ENCODE data around the gene TVP23A.
"Not testable (repeated sequence)": the region's sequence is repeated elsewhere in the genome, so short reads cannot be mapped to it uniquely, and the experiment has no call there.

Gene TVP23A

DNA sequence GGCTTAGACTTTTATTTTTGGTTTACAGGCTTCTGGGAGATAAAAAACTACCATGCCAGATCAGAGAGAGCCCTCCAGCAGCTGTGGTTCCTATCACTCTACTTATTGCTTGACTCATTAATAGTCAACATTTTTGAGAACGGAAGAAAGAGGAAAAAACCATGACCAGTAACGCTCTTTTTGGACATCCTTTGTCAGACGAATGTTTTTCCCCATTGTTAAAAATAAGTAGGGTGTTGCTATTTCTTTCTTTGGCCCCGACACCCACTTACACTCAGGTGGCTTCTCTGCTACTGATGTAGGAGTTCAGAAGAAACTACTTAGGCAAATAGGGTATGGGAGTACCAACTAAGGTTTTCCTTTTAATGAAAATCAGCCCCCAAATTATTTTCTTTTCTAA lies 27.5 kb downstream of the TVP23A start:
- no peak for DNase-seq (ENCODE audit: low read depth)

DNA sequence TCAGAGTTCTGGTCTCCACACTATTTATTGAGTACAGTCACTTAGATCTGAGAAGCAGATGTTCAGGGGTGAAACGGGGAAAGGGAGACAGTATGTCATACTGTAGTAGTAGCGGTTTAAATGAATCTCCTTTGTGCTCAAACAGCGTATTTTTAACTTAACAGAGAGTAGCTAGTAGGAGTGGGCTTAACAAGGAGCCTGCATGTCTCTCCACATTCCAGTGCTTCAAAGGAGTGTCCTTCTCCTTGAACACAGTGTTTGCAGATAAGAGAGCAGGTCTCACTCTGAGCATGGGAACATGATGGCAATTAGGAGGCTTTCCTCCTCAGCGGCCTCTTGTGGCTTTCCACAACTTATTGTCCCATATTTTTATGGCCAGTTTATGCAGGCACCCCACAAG lies 30.0 kb downstream of the TVP23A start:
- not testable (repeated sequence) for DNase-seq (ENCODE audit: low read depth)

DNA sequence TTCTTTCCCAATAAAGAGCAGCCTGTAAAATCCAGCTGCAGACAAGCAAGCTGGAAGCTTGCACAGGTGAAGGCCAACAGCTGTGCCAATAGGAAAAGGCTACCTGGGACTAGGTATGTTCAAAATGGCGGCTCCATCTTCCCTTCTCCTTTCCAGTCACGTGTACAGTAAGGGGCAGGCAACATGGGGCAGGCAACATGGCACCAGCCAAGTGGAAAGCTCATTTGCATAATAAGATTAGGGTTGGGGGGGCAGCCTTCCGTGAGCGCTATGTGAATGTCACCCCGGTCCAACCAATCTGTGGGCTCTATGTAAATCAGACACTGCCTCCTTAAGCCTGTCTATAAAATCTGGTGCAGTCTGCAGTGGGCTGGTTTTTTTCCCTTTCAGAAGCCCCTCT lies 31.3 kb downstream of the TVP23A start:
- no peak for DNase-seq (ENCODE audit: low read depth)

DNA sequence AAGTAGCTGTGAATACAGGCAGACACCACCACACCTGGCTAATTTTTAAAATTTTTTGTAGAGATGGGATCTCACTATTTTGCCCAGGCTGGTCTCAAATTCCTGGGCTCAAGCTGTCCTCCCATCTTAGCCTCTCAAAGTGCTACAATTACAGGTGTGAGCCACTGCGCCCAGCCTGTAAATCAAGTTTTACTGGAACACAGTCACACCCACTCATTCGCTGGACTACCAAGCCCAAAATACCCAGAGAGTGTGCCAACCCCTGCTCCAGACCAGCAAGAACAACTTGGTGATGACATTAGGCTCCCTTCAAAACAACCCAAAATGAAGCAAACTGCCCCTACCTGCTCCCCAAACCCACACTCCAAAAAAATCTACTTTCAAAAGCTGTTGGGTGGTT lies 36.0 kb downstream of the TVP23A start:
- DNase-seq (ENCODE audit: low read depth): no peak

DNA sequence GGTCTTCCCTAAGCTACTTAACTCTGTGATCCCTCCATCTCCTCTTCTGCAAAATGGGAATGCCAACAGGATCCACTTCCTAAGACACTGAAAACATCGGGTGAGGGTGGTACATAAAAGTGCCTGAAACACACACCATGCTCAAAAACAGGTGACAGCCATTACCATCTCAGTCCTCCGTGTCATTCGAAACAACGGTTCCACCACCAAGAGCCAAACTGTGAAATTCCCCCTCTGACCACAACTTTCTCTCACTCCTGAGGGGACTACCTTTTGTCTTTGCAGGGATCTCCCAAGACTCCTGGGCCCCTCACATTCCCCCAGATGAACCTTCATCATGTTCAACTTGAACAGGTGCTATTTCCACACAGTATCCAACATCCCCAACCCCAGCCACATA lies 38.0 kb downstream of the TVP23A start:
- no peak for DNase-seq (ENCODE audit: low read depth)

DNA sequence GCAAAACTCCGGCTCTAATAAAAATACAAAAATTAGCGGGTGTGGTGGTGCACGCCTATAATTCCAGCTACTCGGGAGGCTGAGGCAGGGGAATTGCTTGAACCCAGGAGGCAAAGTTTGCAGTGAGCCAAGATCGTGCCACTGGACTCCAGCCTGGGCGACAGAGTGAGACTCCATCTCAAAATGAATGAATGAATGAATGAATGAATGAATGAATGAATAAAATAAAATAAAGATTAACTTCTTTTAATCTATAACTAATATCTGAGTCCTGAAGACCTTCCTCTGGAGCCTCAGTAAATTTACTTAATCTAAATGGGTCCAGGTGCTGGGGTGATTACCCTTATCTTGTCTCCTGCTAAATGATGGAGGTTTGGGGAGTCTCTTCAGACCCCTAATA lies 38.7 kb downstream of the TVP23A start:
- not testable (repeated sequence) for DNase-seq (ENCODE audit: low read depth)

DNA sequence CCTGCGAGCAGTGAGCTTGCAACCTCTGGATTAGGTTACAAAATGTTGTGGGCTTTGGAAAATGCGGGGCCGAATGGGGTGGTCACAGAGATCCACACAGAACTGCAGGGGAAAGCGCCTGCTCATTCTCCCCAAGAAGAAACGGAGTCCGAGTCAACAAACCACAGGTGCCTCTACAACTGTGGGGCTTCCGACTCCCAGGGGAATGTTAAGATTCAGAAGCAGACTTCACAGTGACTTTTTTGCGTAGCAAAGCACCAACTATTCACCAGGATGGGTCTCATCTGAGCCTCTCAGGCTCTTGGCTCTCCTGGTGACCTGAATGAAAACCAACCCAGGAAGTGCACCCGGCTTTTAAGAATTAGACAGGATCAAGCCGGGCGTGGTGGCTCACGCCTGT lies 41.2 kb downstream of the TVP23A start:
- no peak for DNase-seq (ENCODE audit: low read depth)

DNA sequence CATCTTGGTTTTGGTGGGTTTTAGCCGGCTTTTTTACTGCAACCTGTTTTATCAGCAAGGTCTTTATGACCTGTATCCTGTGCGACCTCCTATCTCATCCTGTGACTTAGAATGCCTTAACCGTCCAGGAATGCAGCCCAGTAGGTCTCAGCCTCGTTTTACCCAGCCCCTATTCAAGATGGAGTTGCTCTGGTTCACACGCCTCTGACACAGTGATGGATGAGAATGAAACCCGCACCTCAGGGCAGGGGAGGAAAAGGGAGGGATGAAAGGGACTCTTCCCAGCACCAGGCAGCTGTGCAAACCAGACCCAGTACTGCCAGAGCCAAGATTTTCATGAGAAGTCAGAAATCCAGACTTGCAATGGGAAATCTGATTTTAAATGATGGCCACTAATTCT lies 41.7 kb downstream of the TVP23A start:
- DNase-seq (ENCODE audit: low read depth): not testable (repeated sequence)

DNA sequence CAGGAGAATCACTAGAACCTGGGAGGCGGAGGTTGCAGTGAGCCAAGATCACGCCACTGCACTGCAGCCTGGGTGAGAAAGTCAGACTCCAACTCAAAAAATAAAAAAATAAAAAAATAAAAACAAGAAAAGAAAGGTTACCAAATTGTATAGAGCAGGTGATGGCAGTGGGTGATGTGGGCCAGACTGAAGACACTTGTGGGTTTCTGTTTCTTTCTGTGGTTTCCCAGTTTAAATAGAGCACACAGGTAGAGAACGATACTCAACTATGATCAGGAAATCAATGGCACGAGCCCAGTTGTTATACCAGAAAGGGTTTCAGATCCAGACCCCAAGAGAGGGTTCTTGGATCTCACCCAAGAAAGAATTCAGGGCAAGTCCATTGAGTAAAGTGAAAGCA lies 42.3 kb downstream of the TVP23A start:
- no peak for DNase-seq (ENCODE audit: low read depth)

DNA sequence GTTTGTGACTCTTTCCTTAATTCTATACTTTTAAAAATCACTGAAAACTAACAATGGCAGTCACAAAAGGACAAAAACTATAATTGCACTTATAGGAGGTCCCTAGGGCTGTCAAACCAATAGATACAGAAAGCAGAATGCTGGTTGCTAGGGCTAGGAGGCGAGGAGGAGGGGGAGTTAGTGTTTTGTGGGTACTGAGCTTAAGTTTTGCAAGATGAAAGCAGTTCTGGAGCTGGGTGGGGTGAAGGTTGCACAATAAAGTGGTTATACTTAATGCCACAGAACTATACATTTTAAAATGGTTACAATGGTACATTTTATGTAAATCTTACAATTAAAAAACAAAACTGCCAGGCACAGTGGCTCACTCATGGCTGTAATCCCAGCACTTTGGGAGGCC lies 47.7 kb downstream of the TVP23A start:
- DNase-seq (ENCODE audit: low read depth): no peak

DNA sequence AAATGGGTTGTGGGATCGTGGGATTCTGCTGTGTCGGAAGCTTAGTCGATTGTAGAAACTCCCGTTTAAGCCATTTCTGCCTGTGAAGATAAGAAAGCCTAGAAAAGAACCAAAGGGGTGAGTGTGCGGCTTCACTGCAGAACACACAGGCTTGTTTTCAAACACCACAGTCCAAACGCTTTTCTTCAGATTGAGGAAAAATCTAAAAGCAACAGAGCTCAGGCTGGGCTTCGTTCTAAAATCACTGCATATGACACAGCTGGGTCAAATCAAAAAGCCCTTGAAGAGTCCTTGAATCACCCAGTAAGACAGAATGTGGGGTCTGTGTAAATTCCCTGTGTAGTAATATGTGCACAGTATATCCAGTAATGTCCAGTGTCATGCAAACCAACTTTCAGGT lies 49.2 kb downstream of the TVP23A start:
- no peak for DNase-seq (ENCODE audit: low read depth)

DNA sequence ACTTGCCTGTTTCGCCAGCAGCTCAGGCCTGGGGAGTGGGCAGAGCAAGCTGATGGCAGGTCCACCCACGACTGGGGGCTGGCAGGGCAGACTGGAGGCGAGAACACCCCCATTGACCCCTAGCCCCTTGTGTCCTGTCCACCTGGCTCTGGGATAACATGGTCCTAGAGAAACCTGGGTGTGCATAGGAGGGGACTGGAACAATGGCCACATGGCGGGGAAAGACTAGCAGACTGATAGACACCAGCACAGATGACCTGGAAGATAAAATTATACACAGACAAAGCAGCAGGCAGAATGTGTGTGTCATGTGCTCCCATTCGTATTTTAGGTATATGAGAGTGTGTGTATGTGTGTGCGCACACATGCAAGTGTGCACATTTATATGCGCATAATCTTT lies 51.5 kb downstream of the TVP23A start:
- DNase-seq (ENCODE audit: low read depth): no peak

DNA sequence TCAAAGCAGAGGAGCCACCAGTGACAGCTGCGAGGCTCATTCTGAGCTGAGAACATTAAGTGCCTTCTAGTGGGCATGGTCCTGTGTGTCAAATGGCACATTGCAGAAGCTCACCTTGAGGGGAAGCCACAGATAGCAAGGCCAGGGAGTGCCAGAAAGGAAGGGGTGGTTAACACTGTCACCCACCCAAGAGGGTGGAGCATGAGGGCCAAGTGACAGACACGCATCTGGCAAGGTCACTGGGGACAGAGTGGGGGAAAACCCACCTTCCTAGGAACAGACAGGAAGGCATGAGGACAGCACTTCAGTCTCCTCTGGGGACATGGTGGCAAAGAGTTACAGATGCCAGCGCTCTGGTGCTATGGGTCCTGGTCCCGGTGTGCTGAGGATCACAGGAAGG lies 52.8 kb downstream of the TVP23A start:
- DNase-seq (ENCODE audit: low read depth): no peak

DNA sequence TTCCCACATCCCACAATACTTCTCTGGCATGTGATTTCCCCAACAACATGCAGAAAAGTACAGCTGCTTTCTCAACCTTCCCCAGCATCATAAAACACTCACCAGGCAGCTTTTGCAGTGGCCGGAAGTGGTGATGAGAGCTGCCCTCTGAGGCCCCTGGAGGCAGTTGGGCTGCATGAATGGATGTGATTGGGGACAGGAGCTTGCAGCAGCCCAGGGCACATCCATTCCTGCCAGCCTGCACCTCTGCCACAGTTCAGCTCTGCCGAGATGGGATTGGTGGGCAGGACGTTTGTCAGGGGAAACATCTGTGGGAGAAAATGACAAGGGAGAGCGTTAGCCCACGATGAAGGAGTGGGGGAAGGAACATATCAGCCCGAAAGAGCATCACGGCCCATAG lies 55.1 kb downstream of the TVP23A start:
- DNase-seq (ENCODE audit: low read depth): no peak

DNA sequence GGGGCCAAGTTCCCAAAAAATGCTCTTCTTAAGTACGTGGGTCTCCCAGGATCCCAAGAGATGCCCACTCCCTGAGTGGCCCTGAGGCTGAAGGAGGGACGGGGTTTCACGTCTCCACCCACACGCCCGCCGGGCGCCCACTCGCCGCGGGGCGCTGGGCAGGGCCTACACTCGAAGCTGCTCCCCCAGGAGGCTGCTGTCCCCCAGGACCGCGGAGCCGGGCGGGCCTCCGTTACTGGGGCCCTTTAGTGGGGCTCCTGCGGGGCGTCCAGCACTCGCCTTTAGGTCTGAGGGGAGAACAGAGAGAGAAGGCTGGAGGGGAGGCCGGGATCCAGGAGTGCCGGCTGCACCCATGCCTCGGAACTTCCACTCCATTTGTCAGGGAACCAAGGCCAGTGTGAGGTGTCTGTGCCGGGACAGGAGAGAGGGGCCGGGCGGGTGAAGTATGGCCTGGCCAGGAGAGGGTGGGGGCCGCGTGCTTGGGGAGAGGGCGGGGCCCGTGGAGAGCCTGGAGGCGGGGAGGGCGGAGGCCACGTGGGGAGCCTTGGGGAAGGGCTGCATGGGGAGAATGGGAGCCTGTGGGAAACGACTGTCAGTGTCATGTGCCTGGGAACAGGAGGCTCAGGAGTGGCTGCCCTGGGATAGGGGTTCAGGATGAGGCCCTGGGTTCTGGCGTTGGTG lies 56.1 kb downstream of the TVP23A start:
- no peak for DNase-seq (ENCODE audit: low read depth)

DNA sequence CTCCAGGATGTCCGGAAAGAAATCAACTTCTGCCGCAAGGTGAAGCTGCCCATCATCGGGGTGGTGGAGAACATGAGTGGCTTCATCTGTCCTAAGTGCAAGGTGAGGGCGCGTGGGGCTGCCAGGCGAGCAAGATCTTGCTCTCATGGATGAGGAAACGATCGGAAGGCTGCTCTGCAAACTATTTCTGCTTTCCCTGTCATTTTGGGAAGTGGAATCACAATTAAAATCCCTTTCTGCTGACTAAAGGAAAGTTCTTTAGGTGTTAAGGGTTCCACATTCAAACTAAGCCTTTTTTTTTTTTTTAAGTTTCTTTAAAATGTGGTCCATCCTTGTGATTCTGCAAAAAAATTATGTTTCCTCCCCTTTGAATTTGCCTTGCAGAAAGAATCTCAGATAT lies 57.2 kb downstream of the TVP23A start:
- no peak for DNase-seq (ENCODE audit: low read depth)

DNA sequence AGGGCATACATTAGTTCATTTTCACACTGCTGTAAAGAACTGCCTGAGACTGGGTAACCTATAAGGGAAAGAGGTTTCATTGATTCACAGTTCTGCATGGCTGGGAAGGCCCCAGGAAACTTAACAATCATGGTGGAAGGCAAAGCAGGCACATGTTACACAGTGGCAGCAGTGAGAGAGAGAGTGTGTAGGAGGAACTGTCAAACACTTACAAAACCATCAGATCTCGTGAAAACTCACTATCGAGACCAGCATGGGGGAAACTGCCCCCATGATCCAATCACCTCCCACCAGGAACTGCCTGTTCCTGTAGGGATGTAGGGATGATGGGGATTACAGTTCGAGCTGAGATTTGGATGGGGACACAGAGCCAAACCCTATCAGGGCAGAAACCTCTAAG lies 57.7 kb downstream of the TVP23A start:
- DNase-seq (ENCODE audit: low read depth): no peak

DNA sequence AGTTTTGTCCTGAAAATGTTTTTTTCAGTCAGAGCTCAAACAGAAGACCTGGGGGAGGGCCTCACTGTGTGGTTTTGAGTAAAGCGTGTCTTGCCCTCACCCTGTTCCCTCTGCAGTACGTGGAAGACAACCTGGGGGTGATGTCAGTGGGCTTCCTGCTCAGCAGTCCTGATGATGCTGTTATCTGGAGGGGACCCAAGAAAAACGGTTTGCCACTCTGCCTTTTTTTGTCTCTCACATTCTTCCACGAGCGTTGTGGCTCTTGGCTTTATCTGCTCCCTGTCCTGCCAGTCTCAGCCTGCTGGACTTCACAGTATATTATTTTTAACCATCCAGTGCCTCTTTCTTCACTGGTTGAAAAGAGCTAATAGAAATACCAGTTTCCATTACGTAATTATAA lies 62.0 kb downstream of the TVP23A start:
- DNase-seq (ENCODE audit: low read depth): no peak

DNA sequence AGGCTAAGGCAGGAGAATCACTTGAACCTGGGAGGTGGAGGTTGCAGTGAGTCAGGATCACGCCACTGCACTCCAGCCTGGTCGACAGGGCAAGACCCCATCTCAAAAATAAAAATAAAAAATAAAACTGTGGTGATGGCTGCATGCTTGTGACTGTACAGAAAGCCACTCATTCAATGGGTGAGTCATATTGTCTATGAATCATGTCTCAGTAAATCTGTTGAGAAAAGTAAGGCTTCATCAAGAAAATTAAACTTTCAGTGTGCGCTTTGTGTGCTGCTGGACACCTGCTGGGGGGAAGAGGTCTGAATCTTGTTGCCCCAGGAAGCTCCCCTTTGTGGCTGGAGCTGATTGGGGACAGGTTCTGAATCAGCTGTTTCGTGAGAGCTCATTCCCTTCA lies 63.7 kb downstream of the TVP23A start:
- DNase-seq (ENCODE audit: low read depth): no peak

DNA sequence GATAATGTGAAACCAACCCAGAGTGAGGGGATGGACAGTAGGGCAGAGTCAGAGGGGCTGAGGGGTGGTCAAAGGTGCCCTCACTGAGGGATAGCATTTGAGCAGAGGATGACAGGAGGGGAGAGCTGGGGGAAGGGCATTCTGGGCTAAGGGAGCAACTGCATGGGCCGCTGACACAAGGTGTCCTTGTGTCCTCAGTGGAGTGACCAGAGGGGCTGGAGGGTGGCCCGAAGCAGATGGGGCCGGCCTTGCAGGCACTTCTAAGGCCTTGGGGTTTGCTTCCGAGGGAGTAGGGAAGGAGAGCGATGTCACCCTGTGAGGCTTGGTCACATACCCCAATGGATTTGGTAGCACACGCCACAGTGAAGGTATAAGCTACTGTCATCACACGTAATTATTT lies 64.9 kb downstream of the TVP23A start:
- DNase-seq (ENCODE audit: low read depth): no peak

DNA sequence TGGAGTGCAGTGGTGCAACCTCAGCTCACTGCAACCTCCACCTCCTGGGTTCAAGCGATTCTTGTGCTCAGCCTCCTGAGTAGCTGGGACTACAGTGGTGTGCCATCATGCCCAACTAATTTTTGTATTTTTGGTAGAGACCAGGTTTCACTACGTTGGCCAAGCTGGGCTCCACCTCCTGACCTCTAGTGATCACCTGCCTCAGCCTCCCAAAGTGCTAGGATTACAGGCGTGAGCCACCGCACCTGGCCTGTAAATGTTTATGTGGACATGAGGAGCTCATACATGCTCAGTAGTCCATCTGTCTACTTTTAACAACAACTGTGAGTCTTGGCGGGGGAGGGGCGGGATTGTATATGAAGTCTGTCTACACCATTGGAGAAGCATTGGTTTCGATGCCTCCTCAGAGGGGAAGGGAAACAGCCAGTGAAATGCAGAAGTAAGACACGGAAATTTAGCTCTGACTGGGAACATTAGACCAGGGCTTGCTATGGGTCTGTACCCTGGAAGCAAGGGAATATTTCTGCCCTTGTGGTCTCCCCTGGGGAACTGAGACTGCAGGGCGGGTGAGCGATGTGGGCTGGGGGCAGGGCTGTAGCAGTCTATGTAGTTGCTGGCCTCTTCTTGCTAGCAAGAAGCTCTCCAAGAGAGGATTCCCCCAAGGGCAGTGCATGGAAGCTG lies 65.6 kb downstream of the TVP23A start:
- DNase-seq (ENCODE audit: low read depth): no peak

DNA sequence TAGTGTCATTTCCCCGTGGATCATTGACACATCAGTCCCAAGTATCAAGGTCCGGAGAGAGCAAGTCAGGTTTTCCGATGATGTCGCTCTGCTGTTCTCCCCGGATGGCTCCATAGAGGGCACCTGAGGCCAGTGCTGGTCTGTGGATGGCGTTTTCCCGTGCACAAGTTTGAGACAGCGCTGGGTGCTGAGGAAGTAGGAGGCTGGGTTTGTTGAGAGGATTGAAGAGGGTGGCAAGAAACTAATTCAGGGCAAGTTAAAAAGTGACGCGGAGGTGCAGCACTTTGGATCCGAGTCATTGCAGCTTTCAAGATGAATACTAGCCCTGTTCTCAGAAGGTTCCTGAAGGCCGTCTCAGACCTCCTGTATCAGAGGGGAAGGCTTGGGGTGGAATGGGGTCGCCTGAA lies 67.3 kb downstream of the TVP23A start:
- no peak for DNase-seq (ENCODE audit: low read depth)

DNA sequence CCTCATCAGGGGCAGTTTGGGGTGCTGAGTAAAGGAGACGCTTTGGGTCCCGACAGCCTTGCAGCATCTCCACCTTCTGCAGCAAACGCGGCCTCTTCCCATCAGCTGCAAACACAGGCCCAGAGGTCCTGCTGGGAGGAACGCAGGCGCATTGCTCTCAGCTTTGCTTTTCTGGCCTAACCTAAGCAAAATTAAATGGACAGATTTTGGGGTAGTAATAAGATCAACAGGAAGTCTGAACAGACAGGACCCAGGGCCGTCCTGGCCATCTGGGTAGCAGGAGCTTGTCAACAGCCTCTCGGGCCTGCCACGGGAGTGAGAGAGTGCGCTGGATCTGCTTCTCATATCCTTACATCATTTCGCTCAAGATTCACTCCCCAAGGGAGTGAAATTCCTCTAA lies 67.8 kb downstream of the TVP23A start:
- no peak for DNase-seq (ENCODE audit: low read depth)

DNA sequence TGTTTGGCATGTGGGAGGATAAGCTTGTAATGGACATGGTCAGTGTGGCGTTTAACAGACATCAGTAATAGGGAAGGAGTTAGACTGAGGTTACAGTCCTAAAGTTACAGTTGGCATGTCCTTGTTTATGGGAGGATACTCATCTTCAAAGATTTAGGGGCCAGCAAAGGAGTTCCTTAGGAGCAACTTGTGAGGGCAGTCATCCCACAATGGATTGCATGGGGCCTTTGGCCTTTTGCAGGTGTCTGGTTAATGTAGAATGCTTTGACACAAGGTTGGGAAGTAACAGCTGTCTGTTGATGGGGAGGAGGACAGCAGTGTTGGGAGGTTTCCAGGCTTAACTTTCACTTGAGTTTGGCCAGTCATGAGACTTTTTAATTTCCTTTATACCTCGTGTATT lies 72.8 kb downstream of the TVP23A start:
- DNase-seq (ENCODE audit: low read depth): no peak
